IMR-90 (cell line): ENCODE results near the gene SNRK. TPM values are rescaled to one million over a fixed set of nuclear protein-coding genes. Genes with fewer than 3 reads are reported as not detected.

ENCODE experiments used
- ATAC-seq: fragments of 200-7000 bp; cut with Tn5 transposase; 2 replicates; pipeline ENCODE4 v1.9.1; 2020; ENCODE audit warnings: low read depth, mild to moderate bottlenecking, moderate library complexity
- BruUV-seq: library from RNA; stranded (reverse); fragments of 400-500 nt; replicated peaks from 2 replicates; lab custom pipeline; 2021; lab: Mats Ljungman, UMichigan
- CTCF ChIA-PET: fragments of 300-600 bp; formaldehyde crosslinking; extraction: SDS; loops from one replicate; lab custom pipeline; 2021; ENCODE audit warnings: antibody characterized with exemption; lab: Yijun Ruan, JAX
- POLR2A ChIA-PET: fragments of 300-600 bp; sonication (Branson Sonifier 250); formaldehyde crosslinking; loops from one replicate; lab custom pipeline; 2022; ENCODE audit warnings: antibody characterized with exemption; ENCODE audit not compliant: unreplicated experiment; lab: Charles Lee
- DNase-seq: peaks from one replicate; pipeline ENCODE4 v3.0.0; 2013
- H2AFZ ChIP-seq: replicated peaks from 2 replicates; pipeline ENCODE3; 2013; ENCODE audit warnings: low read length, mild to moderate bottlenecking; ENCODE audit not compliant: poor library complexity
- H2AK5ac ChIP-seq: 2 replicates; pipeline ENCODE4 v1.6.1; 2013; ENCODE audit warnings: low read depth, low read length, inconsistent platforms
- H2AK9ac ChIP-seq: replicated peaks from 2 replicates; pipeline ENCODE3; 2013; ENCODE audit warnings: mild to moderate bottlenecking, low read depth, low read length, moderate library complexity; ENCODE audit not compliant: poor library complexity
- H2BK120ac ChIP-seq: 2 replicates; pipeline ENCODE4 v1.6.1; 2013; ENCODE audit warnings: low read depth, low read length, inconsistent platforms
- H2BK15ac ChIP-seq: 3 replicates; pipeline ENCODE4 v1.6.1; 2013; ENCODE audit warnings: low read depth, low read length, inconsistent platforms
- H2BK20ac ChIP-seq: 2 replicates; pipeline ENCODE4 v1.6.1; 2013; ENCODE audit warnings: low read depth, mild to moderate bottlenecking, inconsistent platforms, low read length, moderate library complexity
- H2BK5ac ChIP-seq: 2 replicates; pipeline ENCODE4 v1.6.1; 2013; ENCODE audit warnings: mild to moderate bottlenecking, low read depth, low read length, inconsistent platforms; ENCODE audit not compliant: poor library complexity, severe bottlenecking
- H3K14ac ChIP-seq: replicated peaks from 2 replicates; pipeline ENCODE4 v1.6.1; 2013; ENCODE audit warnings: low read depth, low read length, inconsistent platforms
- H3K18ac ChIP-seq: 2 replicates; pipeline ENCODE4 v1.6.1; 2013; ENCODE audit warnings: low read depth, low read length, control low read depth
- H3K23ac ChIP-seq: 2 replicates; pipeline ENCODE4 v1.6.1; 2013; ENCODE audit warnings: low read depth, low read length, inconsistent platforms
- H3K27ac ChIP-seq: 2 replicates; pipeline ENCODE4 v1.5.1; 2013; ENCODE audit warnings: mild to moderate bottlenecking, control low read depth, low read length; ENCODE audit not compliant: insufficient read depth
- H3K27me3 ChIP-seq: 2 replicates; pipeline ENCODE4 v1.6.1; 2013; ENCODE audit warnings: low read length; ENCODE audit not compliant: control insufficient read depth, insufficient read depth
- H3K36me3 ChIP-seq: 2 replicates; pipeline ENCODE4 v1.6.1; 2013; ENCODE audit warnings: low read length, mixed read lengths; ENCODE audit not compliant: control insufficient read depth, insufficient read depth
- H3K4ac ChIP-seq: 2 replicates; pipeline ENCODE4 v1.6.1; 2013; ENCODE audit warnings: low read depth, low read length, inconsistent platforms
- H3K4me1 ChIP-seq: 2 replicates; pipeline ENCODE4 v1.6.1; 2013; ENCODE audit warnings: low read length, mixed read lengths; ENCODE audit not compliant: control insufficient read depth, insufficient read depth
- H3K4me2 ChIP-seq: 2 replicates; pipeline ENCODE4 v1.6.1; 2013; ENCODE audit warnings: low read depth, mild to moderate bottlenecking, control low read depth, low read length, moderate library complexity
- H3K4me3 ChIP-seq: 2 replicates; pipeline ENCODE4 v1.5.1; 2013; ENCODE audit warnings: low read depth, mild to moderate bottlenecking, control low read depth, low read length, moderate library complexity; ENCODE audit not compliant: insufficient read depth
- H3K56ac ChIP-seq: 2 replicates; pipeline ENCODE4 v1.6.1; 2013; ENCODE audit warnings: low read length, inconsistent platforms; ENCODE audit not compliant: insufficient read depth; ENCODE audit errors: extremely low read depth
- H3K79me1 ChIP-seq, 2 experiments: 2 replicates each; pipeline ENCODE4 v1.6.1; 2013; ENCODE audit warnings: low read length in 2 of 2, inconsistent platforms in 1 of 2, low read depth in 1 of 2
- H3K9ac ChIP-seq: 2 replicates; pipeline ENCODE4 v1.6.1; 2013; ENCODE audit warnings: low read depth, low read length, control low read depth
- H3K9me1 ChIP-seq: 2 replicates; pipeline ENCODE4 v1.6.1; 2013; ENCODE audit warnings: low read length, inconsistent platforms; ENCODE audit not compliant: insufficient read depth
- H3K9me3 ChIP-seq: 2 replicates; pipeline ENCODE4 v1.6.1; 2013; ENCODE audit warnings: low read length; ENCODE audit not compliant: control insufficient read depth, insufficient read depth
- H4K20me1 ChIP-seq: 2 replicates; pipeline ENCODE4 v1.6.1; 2013; ENCODE audit warnings: low read length, inconsistent platforms; ENCODE audit not compliant: insufficient read depth
- H4K5ac ChIP-seq: 2 replicates; pipeline ENCODE4 v1.6.1; 2013; ENCODE audit warnings: mild to moderate bottlenecking, low read depth, low read length, control low read depth
- H4K8ac ChIP-seq, 2 experiments: 2 replicates each; pipeline ENCODE4 v1.6.1; 2013; ENCODE audit warnings: low read depth in 2 of 2, low read length in 2 of 2, control low read depth in 1 of 2, inconsistent platforms in 1 of 2
- H4K91ac ChIP-seq: 2 replicates; pipeline ENCODE4 v1.6.1; 2013; ENCODE audit warnings: low read depth, low read length, inconsistent platforms; ENCODE audit not compliant: insufficient read depth
- BHLHE40 ChIP-seq: fragments of 150-350 bp; IDR thresholded peaks from 2 replicates; pipeline ENCODE4 v1.6.1; 2016; ENCODE audit warnings: mild to moderate bottlenecking, low read depth, low read length
- CHD1 ChIP-seq: IDR thresholded peaks from 2 replicates; pipeline ENCODE4 v1.6.1; 2012; ENCODE audit warnings: low read depth, low read length, improper control_type of control experiment
- FOS ChIP-seq: fragments of 150-350 bp; IDR thresholded peaks from 2 replicates; pipeline ENCODE4 v1.6.1; 2016; ENCODE audit warnings: low read depth, low read length
- MAFK ChIP-seq: IDR thresholded peaks from 2 replicates; pipeline ENCODE4 v1.6.1; 2012; ENCODE audit warnings: low read depth, low read length, improper control_type of control experiment
- MXI1 ChIP-seq: IDR thresholded peaks from 2 replicates; pipeline ENCODE4 v1.6.1; 2012; ENCODE audit warnings: low read depth, mild to moderate bottlenecking, low read length, moderate library complexity, borderline replicate concordance
- POLR2A ChIP-seq: IDR thresholded peaks from 2 replicates; pipeline ENCODE4 v1.6.1; 2012; ENCODE audit warnings: mild to moderate bottlenecking, low read depth, low read length
- WGBS, 2 experiments: methylation state at CpG; one replicate each; pipeline versions ENCODE4 v1.1.5 to v1.1.7; 2013; ENCODE audit warnings: missing lambda C conversion rate in 2 of 2; ENCODE audit not compliant: insufficient read length in 1 of 2; ENCODE audit errors: extremely low coverage in 2 of 2; 5-methylcytosine and 5-hydroxymethylcytosine counted together
- dilution Hi-C: fragments of 300-500 bp; cut with HindIII; formaldehyde crosslinking; loops from one replicate; pipeline ENCODE4 v1.14.3; 2018; ENCODE audit warnings: low sequenced_read_pairs; ENCODE audit not compliant: unreplicated experiment
- in situ Hi-C: fragments of 300-500 bp; cut with MboI; formaldehyde crosslinking; loops from 3 replicates; pipeline ENCODE4 v1.14.3; 2019; ENCODE audit warnings: low sequenced_read_pairs, inconsistent platforms, mixed read lengths
- intact Hi-C: fragments of 100-400 bp; cut with micrococcal nuclease; formaldehyde crosslinking; loops from 2 replicates; pipeline ENCODE4 v1.10.0; 2022
- polyA plus RNA-seq, 3 experiments: library from polyadenylated mRNA; depleted of rRNA; stranded (reverse); fragments of >200 nt; gene quantifications; 2 replicates each; pipeline ENCODE4 v1.2.3, GENCODE V29; 2012; ENCODE audit warnings: low replicate concordance in 1 of 3
- total RNA-seq: library from RNA; depleted of rRNA; stranded (reverse); fragments of >200 nt; gene quantifications from 2 replicates; pipeline ENCODE4 v1.2.3, GENCODE V29; 2012
- TF ChIP-seq, protein P1 (sequence below): fragments of 150-350 bp; IDR thresholded peaks from 2 replicates; pipeline ENCODE4 v1.6.1; 2016; ENCODE audit warnings: low read depth, mild to moderate bottlenecking, low read length, moderate library complexity, borderline replicate concordance
- TF ChIP-seq, protein P2 (sequence below): fragments of 150-350 bp; IDR thresholded peaks from 2 replicates; pipeline ENCODE4 v1.6.1; 2017; ENCODE audit warnings: mild to moderate bottlenecking, antibody characterized with exemption, low read length, low read depth
- TF ChIP-seq, protein P3 (sequence below): conservative IDR thresholded peaks from 2 replicates; pipeline ENCODE4 v1.5.1; 2012; ENCODE audit warnings: mild to moderate bottlenecking, low read depth, low read length, improper control_type of control experiment

SNRK gene
- total and polyA plus RNA-seq, 2 of the 4 experiments (the other 2 are of a cell fraction) = 4.7 to 23.1 TPM

DNA sequence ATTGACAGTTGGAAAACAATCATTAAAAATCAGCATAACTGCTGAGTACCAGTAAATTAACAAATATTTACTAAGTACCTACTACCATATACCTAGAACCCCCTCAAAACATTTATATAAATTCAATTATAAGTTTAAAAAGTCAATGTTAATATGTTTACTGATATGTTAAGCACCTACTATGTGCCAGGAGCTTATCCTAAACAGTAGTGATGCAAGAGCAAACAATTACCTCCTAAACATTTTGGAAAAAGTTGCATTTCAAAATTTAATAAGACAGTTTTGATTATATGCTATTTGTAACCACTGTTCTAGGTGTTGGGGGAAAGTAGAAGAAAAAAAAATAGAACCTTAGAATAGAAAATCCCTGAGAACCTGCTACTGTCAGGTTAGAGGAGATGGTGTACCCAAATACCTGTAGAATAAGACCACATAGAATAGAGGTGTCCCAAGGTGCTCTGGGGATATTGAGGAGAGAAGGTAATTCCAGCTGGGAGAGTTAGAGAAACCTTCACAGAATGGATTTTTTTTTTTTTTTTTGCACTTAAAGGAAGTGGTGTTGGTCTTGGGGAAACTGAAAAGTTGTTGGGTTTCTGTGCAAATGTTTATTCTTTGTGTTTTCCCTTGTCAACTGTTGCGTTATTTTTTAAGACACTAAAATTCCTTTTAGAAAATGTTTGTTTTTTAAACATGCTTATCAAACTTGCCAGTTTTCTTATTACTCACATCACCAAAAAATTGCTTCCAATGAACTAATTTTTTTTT, 16.0 kb downstream of the SNRK start:
- H3K4me2 ChIP-seq = no peak overlapping the region
- no peaks in the 10 kb centered on the region for H3K27me3 ChIP-seq
- no peak overlapping the region for H2BK5ac ChIP-seq
- no peak overlapping the region for H3K56ac ChIP-seq
- H3K18ac ChIP-seq = no peak overlapping the region
- dilution Hi-C loops (no loop called here), intact Hi-C loops (no loop called here), in situ Hi-C loops (no loop called here)
- no peak overlapping the region for H4K8ac ChIP-seq
- peaks cover 8% of the 10 kb centered on the region; the same call in 1 of the 2 replicates for H3K9me1 ChIP-seq
- H3K4me1 ChIP-seq = no peaks in the 10 kb centered on the region
- H4K20me1 ChIP-seq = peaks cover 14% of the 10 kb centered on the region; the same call in 1 of the 2 replicates
- H3K36me3 ChIP-seq = peaks cover 10% of the 10 kb centered on the region
- TF ChIP-seq MXI1 = no peak
- TF ChIP-seq, protein P1, sequence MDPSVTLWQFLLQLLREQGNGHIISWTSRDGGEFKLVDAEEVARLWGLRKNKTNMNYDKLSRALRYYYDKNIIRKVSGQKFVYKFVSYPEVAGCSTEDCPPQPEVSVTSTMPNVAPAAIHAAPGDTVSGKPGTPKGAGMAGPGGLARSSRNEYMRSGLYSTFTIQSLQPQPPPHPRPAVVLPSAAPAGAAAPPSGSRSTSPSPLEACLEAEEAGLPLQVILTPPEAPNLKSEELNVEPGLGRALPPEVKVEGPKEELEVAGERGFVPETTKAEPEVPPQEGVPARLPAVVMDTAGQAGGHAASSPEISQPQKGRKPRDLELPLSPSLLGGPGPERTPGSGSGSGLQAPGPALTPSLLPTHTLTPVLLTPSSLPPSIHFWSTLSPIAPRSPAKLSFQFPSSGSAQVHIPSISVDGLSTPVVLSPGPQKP = no peak
- TF ChIP-seq, protein P2, sequence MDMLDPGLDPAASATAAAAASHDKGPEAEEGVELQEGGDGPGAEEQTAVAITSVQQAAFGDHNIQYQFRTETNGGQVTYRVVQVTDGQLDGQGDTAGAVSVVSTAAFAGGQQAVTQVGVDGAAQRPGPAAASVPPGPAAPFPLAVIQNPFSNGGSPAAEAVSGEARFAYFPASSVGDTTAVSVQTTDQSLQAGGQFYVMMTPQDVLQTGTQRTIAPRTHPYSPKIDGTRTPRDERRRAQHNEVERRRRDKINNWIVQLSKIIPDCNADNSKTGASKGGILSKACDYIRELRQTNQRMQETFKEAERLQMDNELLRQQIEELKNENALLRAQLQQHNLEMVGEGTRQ = no peak
- TF ChIP-seq MAFK = no peak
- no peak for TF ChIP-seq FOS
- TF ChIP-seq POLR2A = no peak
- TF ChIP-seq, protein P3, sequence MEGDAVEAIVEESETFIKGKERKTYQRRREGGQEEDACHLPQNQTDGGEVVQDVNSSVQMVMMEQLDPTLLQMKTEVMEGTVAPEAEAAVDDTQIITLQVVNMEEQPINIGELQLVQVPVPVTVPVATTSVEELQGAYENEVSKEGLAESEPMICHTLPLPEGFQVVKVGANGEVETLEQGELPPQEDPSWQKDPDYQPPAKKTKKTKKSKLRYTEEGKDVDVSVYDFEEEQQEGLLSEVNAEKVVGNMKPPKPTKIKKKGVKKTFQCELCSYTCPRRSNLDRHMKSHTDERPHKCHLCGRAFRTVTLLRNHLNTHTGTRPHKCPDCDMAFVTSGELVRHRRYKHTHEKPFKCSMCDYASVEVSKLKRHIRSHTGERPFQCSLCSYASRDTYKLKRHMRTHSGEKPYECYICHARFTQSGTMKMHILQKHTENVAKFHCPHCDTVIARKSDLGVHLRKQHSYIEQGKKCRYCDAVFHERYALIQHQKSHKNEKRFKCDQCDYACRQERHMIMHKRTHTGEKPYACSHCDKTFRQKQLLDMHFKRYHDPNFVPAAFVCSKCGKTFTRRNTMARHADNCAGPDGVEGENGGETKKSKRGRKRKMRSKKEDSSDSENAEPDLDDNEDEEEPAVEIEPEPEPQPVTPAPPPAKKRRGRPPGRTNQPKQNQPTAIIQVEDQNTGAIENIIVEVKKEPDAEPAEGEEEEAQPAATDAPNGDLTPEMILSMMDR = no peak
- TF ChIP-seq BHLHE40 = no peak
- no peak for TF ChIP-seq CHD1
- no peak overlapping the region for H3K4me3 ChIP-seq
- no peak overlapping the region for H2AK5ac ChIP-seq
- H2AK9ac ChIP-seq = no peak overlapping the region
- H3K23ac ChIP-seq = no peak overlapping the region
- ChIA-PET CTCF (interaction anchor here (0.6 kb wide), 1 partner anchor 27 kb away, joined by 8 read pairs; no protein-coding TSS in a partner anchor), POLR2A (no interaction called here)
- H2AFZ ChIP-seq = no peak overlapping the region
- no peak overlapping the region for H3K14ac ChIP-seq
- no peak overlapping the region for H3K9ac ChIP-seq
- no CpG with 5 or more reads among the region's 1 CpG for WGBS, 2 experiments
- DNase-seq (no peak), ATAC-seq (no peak)
- no TSS peak for BruUV-seq
- H2BK120ac ChIP-seq = no peak overlapping the region
- H2BK20ac ChIP-seq = no peak overlapping the region
- H4K5ac ChIP-seq = no peak overlapping the region
- H3K9me3 ChIP-seq = no peaks in the 10 kb centered on the region
- peaks cover 12 to 40% of the 10 kb centered on the region in 2 experiments; a peak in 3 of 4 replicates for H3K79me1 ChIP-seq
- H2BK15ac ChIP-seq = no peak overlapping the region
- no peak overlapping the region for H3K4ac ChIP-seq
- no peak overlapping the region for H4K91ac ChIP-seq
- H3K27ac ChIP-seq = no peak overlapping the region
